ENCODE measurements around the gene GYS1.

GRCh38 chr19:48955308-48955958 lies 37.7 kb downstream of the GYS1 start:
- no peak for TF ChIP-seq CTCF (IDR thresholded peaks at IDR 0.05 in 4 of 5, conservative IDR thresholded peaks at IDR 0.05 in 1 of 5)
- TF ChIP-seq POLR2A (IDR thresholded peaks at IDR 0.05), result no peak

Data from gastrocnemius medialis (tissue), 4 donors.